ENCODE data around the gene OR6M1.

DNA sequence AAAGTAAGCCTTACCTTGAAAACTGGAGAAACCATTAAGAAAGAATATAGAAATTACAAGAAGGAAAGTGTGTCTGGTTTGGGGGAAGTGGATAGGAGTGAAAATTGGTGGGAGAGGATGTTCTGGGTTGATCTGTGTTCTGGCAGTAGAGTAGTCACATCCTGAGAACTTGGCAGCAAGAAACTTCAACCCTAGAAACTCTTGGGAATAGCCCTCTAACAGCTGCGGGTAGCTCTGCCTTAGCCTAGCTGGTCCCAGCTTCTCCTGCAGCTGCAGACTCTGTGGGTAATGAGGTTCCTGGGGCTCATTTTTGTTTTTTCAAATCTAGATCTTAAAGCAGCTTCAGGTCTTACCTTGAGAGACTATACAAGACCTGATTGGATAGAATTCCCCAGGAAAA lies 27.6 kb downstream of the OR6M1 start:
- TF ChIP-seq, protein P1, sequence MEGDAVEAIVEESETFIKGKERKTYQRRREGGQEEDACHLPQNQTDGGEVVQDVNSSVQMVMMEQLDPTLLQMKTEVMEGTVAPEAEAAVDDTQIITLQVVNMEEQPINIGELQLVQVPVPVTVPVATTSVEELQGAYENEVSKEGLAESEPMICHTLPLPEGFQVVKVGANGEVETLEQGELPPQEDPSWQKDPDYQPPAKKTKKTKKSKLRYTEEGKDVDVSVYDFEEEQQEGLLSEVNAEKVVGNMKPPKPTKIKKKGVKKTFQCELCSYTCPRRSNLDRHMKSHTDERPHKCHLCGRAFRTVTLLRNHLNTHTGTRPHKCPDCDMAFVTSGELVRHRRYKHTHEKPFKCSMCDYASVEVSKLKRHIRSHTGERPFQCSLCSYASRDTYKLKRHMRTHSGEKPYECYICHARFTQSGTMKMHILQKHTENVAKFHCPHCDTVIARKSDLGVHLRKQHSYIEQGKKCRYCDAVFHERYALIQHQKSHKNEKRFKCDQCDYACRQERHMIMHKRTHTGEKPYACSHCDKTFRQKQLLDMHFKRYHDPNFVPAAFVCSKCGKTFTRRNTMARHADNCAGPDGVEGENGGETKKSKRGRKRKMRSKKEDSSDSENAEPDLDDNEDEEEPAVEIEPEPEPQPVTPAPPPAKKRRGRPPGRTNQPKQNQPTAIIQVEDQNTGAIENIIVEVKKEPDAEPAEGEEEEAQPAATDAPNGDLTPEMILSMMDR (IDR thresholded peaks at IDR 0.05) = no peak
- TF ChIP-seq POLR2A (IDR thresholded peaks at IDR 0.05) = no peak
